H1 (cell line): ENCODE results near the gene ZMIZ1. TPM values are rescaled to one million over a fixed set of nuclear protein-coding genes. Genes with fewer than 3 reads are reported as not detected.

Source experiments
- ASH2L ChIP-seq: fragments of 200-600, 300-600 bp; sonication (generic); IDR thresholded peaks from one replicate; pipeline ENCODE4 v1.7.1; 2017; ENCODE audit warnings: low read length
- JUND ChIP-seq: IDR thresholded peaks from 2 replicates; pipeline ENCODE4 v1.6.1; 2011; ENCODE audit warnings: mild to moderate bottlenecking, improper control_type of control experiment, low read length
- SIX5 ChIP-seq: IDR thresholded peaks from 2 replicates; pipeline ENCODE4 v1.6.1; 2011; ENCODE audit warnings: mild to moderate bottlenecking, low read depth, low read length
- polyA plus RNA-seq, 7 experiments: library from polyadenylated mRNA; depleted of rRNA in 3 of 7; stranded (reverse) in 5 of 7; unstranded in 2 of 7; fragments of >200 nt in 5 of 7; fragments of 200-250 nt in 2 of 7; gene quantifications; 1 replicate in 5 of 7; 2 replicates in 1 of 7; 4 replicates in 1 of 7; pipeline versions ENCODE4 v1.2.1 to v1.2.3, GENCODE V29; 2011 to 2013; ENCODE audit warnings: missing spikeins in 2 of 7, mixed read lengths in 2 of 7
- total RNA-seq: library from RNA; stranded (reverse); fragmentation: NEBNext Ultra II Directional; extraction: Animal tissue kit (Norgen Biotek cat#: 25700); gene quantifications from 2 replicates; pipeline ENCODE4 v1.2.1, GENCODE V29; 2021

The ZMIZ1 gene
- total and polyA plus RNA-seq, 2 of the 8 experiments (the other 6 are each of a cell fraction or from before 2014, with no cell fraction given), result 8.1 to 28.0 TPM

DNA sequence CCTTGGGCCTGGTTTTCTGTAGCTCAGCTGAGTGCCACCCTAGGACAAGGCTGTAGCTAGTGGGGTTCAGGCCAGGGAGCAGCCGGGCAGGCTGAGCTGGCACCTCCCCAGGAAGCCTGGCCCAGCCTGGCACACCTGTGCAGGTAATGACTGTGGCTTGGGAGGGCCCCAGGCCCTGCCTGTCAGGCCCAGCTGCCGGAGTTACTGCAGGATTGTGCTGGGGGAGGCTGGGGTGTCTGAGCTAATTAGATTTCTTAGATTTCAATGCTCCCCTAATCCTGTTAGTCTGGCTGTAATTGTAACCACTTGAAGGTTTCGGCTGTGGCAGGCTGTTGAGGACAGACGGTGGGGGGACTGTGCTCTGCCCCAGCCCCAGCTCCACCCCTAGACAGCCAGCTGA lies 6.0 kb downstream of the ZMIZ1 start (continued):
- TF ChIP-seq ASH2L, result no peak
- no peak for TF ChIP-seq SIX5
- no peak for TF ChIP-seq JUND
